Choroid plexus epithelial cell (primary cell): ENCODE measurements around the gene COQ7.
A peak's percentile ranks its signal among the peaks of the same experiment; 100 is the strongest.

Experiments used
- DNase-seq: peaks from one replicate; pipeline ENCODE4 v3.0.0-alpha.2; 2010; ENCODE audit warnings: low read depth
- H3K4me3 ChIP-seq: 2 replicates; pipeline ENCODE4 v1.5.1; 2011; ENCODE audit warnings: low read depth, mild to moderate bottlenecking, control low read depth, low read length, moderate library complexity
- CTCF ChIP-seq: conservative IDR thresholded peaks from 2 replicates; pipeline ENCODE4 v1.5.1; 2011; ENCODE audit warnings: low read depth, mild to moderate bottlenecking, control low read depth, inconsistent platforms, low read length, moderate library complexity

The COQ7 gene

GRCh38 chr16:19110537-19111360 is 43.3 kb downstream of the COQ7 start:
- no peak for TF ChIP-seq CTCF
- no peak overlapping the region for H3K4me3 ChIP-seq
- DNase-seq = no peak

- H3K4me3 ChIP-seq = no peak overlapping the region
- DNase-seq = no peak
- TF ChIP-seq CTCF = no peak
Measured at GRCh38 chr16:19112099-19112407, 44.6 kb downstream of the COQ7 start.

- peak within 1 kb of the TSS; percentile 74 for H3K4me3 ChIP-seq
- DNase-seq = peak; percentile 84
- TF ChIP-seq CTCF = no peak
Measured at GRCh38 chr16:19113577-19114358, 46.4 kb downstream of the COQ7 start, which contains the start of gene ITPRIPL2. TSS of gene ITPRIPL2 (plus strand) at chr16:19113964. CDS start at chr16:19114462, 498 bp downstream.

GRCh38 chr16:19114359-19115147 is 47.1 kb downstream of the COQ7 start:
- peak overlapping the region; percentile 74 for H3K4me3 ChIP-seq
- TF ChIP-seq CTCF = no peak
- peak; percentile 78 for DNase-seq

GRCh38 chr16:19115148-19116021 is 48.0 kb downstream of the COQ7 start:
- H3K4me3 ChIP-seq = peak overlapping the region; percentile 74
- no peak for DNase-seq
- TF ChIP-seq CTCF = peak; percentile 40
